ENCODE results near the gene RNF180.

DNA sequence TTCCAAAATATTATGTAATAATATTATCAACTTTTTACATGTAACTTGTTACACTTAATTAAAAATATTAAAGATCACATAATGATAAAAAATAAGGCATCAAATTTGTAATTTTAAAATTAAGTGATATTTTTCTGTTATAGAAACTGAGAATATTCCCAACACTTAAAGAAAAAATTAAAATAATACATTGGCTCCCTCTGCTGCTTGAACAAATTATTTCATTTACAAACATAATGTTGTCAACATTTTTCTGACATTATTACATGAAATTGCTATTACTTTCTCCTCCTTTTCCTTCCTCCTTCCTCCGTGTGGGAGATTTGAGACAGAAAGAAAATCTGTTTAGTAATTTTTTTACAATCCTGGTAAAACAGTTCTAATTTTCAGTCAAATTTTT is 42.3 kb downstream of the RNF180 start:
- TF ChIP-seq FOXM1 (IDR thresholded peaks at IDR 0.05; ENCODE audit: low read depth, low read length) (no peak), HDAC6 (IDR thresholded peaks at IDR 0.05; ENCODE audit: unreplicated experiment) (no peak), SUZ12 (IDR thresholded peaks at IDR 0.05; ENCODE audit: unreplicated experiment) (no peak), CTCF (IDR thresholded peaks at IDR 0.05 in 2 of 3, conservative IDR thresholded peaks at IDR 0.05 in 1 of 3; ENCODE audit: control insufficient read depth in 2 of 3, extremely low read depth in 1 of 3, insufficient read depth in 1 of 3, low read depth in 3 of 3, low read length in 3 of 3) (no peak; a peak in 1 of 6 replicates)
